GM12878 (cell line): Measurements from ENCODE around the gene NOC4L. TPM values are rescaled to one million over a fixed set of nuclear protein-coding genes. Genes with fewer than 3 reads are reported as not detected.

ENCODE experiments used
- ATAC-seq: fragments of 200-7000 bp; cut with Tn5 transposase; 3 replicates; pipeline ENCODE4 v1.9.1; 2020; ENCODE audit warnings: mild to moderate bottlenecking, moderate library complexity
- BruUV-seq: library from RNA; stranded (reverse); fragments of 400-500 nt; replicated peaks from 2 replicates; lab custom pipeline; 2021; lab: Mats Ljungman, UMichigan
- CTCF ChIA-PET: fragments of 300-600 bp; sonication (Branson Sonifier 250); formaldehyde crosslinking; extraction: SDS; loops from one replicate; lab custom pipeline; 2021; ENCODE audit warnings: inconsistent platforms; lab: Yijun Ruan, JAX
- POLR2A ChIA-PET: fragments of 350-600 bp; formaldehyde crosslinking; extraction: SDS; loops from one replicate; lab custom pipeline; 2021; ENCODE audit warnings: inconsistent platforms; lab: Charles Lee
- RAD21 ChIA-PET: fragments of 300-600 bp; sonication (Branson Sonifier 250); formaldehyde crosslinking; loops from one replicate; lab custom pipeline; 2023; ENCODE audit warnings: antibody characterized with exemption; ENCODE audit not compliant: unreplicated experiment; lab: Charles Lee
- SMC1A ChIA-PET: fragments of 300-600 bp; sonication (Branson Sonifier 250); formaldehyde crosslinking; loops from one replicate; lab custom pipeline; 2023; ENCODE audit not compliant: unreplicated experiment, uncharacterized antibody; lab: Charles Lee
- DNase-seq: peaks from one replicate; pipeline ENCODE4 v3.0.0-alpha.2; 2011; ENCODE audit warnings: low read depth, low spot score
- FAIRE-seq: peaks from 3 replicates; lab custom pipeline; 2011; peaks lifted over from hg19 to GRCh38; lab: Jason Lieb, UNC
- H2AFZ ChIP-seq: 2 replicates; pipeline ENCODE4 v1.6.0; 2011; ENCODE audit warnings: low read depth, low read length, control low read depth; ENCODE audit not compliant: control insufficient read depth
- H3K27ac ChIP-seq: 2 replicates; pipeline ENCODE4 v1.5.1; 2011; ENCODE audit warnings: control low read depth; ENCODE audit not compliant: control insufficient read depth, insufficient read depth
- H3K27me3 ChIP-seq, 2 experiments: replicated peaks in 1 of 2; 2 replicates each; pipeline versions ENCODE4 v1.6.0 to v1.6.1; 2011; ENCODE audit warnings: low read length in 1 of 2; ENCODE audit not compliant: control insufficient read depth in 2 of 2, insufficient read depth in 2 of 2
- H3K36me3 ChIP-seq, 2 experiments: 2 replicates each; pipeline ENCODE4 v1.5.1; 2011; ENCODE audit warnings: low read length in 1 of 2; ENCODE audit not compliant: control insufficient read depth in 2 of 2, insufficient read depth in 2 of 2
- H3K4me1 ChIP-seq: 2 replicates; pipeline ENCODE4 v1.6.1; 2011; ENCODE audit warnings: mild to moderate bottlenecking, low read length, moderate library complexity, mixed read lengths; ENCODE audit not compliant: control insufficient read depth, insufficient read depth
- H3K4me2 ChIP-seq: 2 replicates; pipeline ENCODE4 v1.6.0; 2011; ENCODE audit warnings: control low read depth; ENCODE audit not compliant: control insufficient read depth, insufficient read depth
- H3K4me3 ChIP-seq: fragments of 200-600 bp; sonication (generic); 2 replicates; pipeline ENCODE4 v1.5.1; 2016
- H3K79me2 ChIP-seq: 2 replicates; pipeline ENCODE4 v1.6.0; 2011; ENCODE audit warnings: low read length; ENCODE audit not compliant: control insufficient read depth, insufficient read depth
- H3K9ac ChIP-seq: 2 replicates; pipeline ENCODE4 v1.8.0; 2011; ENCODE audit warnings: low read length, control low read depth, mixed read lengths; ENCODE audit not compliant: control insufficient read depth, insufficient read depth
- H3K9me3 ChIP-seq: replicated peaks from 3 replicates; pipeline ENCODE4 v1.5.1; 2011; ENCODE audit warnings: mild to moderate bottlenecking, low read length; ENCODE audit not compliant: control insufficient read depth, insufficient read depth
- H4K20me1 ChIP-seq: 2 replicates; pipeline ENCODE4 v1.6.0; 2011; ENCODE audit not compliant: control insufficient read depth, insufficient read depth
- BACH1 ChIP-seq: fragments of 450-650 bp; IDR thresholded peaks from 2 replicates; pipeline ENCODE4 v1.6.1; 2017; ENCODE audit warnings: mild to moderate bottlenecking, borderline replicate concordance
- HCFC1 ChIP-seq: fragments of 150-350 bp; IDR thresholded peaks from 2 replicates; pipeline ENCODE4 v1.6.1; 2014; ENCODE audit warnings: low read length
- NFYA ChIP-seq: IDR thresholded peaks from 2 replicates; pipeline ENCODE4 v1.6.1; 2011; ENCODE audit warnings: low read depth, mild to moderate bottlenecking, low read length, improper control_type of control experiment, borderline replicate concordance
- POLR2AphosphoS5 ChIP-seq: IDR thresholded peaks from 2 replicates; pipeline ENCODE4 v1.6.1; 2011; ENCODE audit warnings: mild to moderate bottlenecking, low read length, inconsistent platforms
- RAD21 ChIP-seq: IDR thresholded peaks from 2 replicates; pipeline ENCODE4 v1.6.1; 2011; ENCODE audit warnings: mild to moderate bottlenecking, low read depth, low read length, moderate library complexity; ENCODE audit not compliant: insufficient read depth
- WGBS: methylation state at CpG from one replicate; pipeline ENCODE4 v1.1.6; 2016; ENCODE audit warnings: low lambda C conversion rate; ENCODE audit not compliant: insufficient replicate concordance, insufficient coverage; ENCODE audit errors: missing lambda C conversion rate; 5-methylcytosine and 5-hydroxymethylcytosine counted together
- in situ Hi-C: fragments of 300-500 bp; cut with MboI; formaldehyde crosslinking; loops from 9 replicates; pipeline ENCODE4 v1.14.3; 2018; ENCODE audit warnings: mixed read lengths
- intact Hi-C: fragments of 100-400 bp; cut with micrococcal nuclease; formaldehyde crosslinking; loops from one replicate; pipeline ENCODE4 v1.14.2; 2022; ENCODE audit not compliant: unreplicated experiment
- polyA plus RNA-seq, 11 experiments: library from polyadenylated mRNA; depleted of rRNA in 4 of 11; unstranded in 6 of 11; stranded (reverse) in 5 of 11; fragments of >200 nt; fragmentation: Nextera tagmentation in 4 of 11; fragmentation: Illumina TruSeq in 1 of 11; extraction: Ambion mirVana in 4 of 11; extraction: Trizol in 1 of 11; gene quantifications; 1 replicate in 1 of 11; 2 replicates in 10 of 11; pipeline versions ENCODE4 v1.2.1 to v1.2.3, GENCODE V29; 2011 to 2016; ENCODE audit warnings: inconsistent platforms in 2 of 11, missing spikeins in 2 of 11, low read depth in 1 of 11
- total RNA-seq, 4 experiments: library from RNA; depleted of rRNA in 3 of 4; stranded (reverse); fragments of >200 nt in 3 of 4; fragmentation: Illumina TruSeq in 1 of 4; extraction: Trizol in 1 of 4; gene quantifications; 2 replicates each; pipeline versions ENCODE4 v1.2.1 to v1.2.3, GENCODE V29; 2013 to 2021
- TF ChIP-seq, protein P1 (sequence below): fragments of 450-650 bp; IDR thresholded peaks from 2 replicates; pipeline ENCODE4 v1.6.1; 2017; ENCODE audit warnings: mild to moderate bottlenecking, moderate library complexity

NOC4L gene
- total and polyA plus RNA-seq, 10 of the 15 experiments (the other 5 are each of a cell fraction or from before 2014, with no cell fraction given) = 0.72 to 68.2 (median 15.2) TPM

DNA sequence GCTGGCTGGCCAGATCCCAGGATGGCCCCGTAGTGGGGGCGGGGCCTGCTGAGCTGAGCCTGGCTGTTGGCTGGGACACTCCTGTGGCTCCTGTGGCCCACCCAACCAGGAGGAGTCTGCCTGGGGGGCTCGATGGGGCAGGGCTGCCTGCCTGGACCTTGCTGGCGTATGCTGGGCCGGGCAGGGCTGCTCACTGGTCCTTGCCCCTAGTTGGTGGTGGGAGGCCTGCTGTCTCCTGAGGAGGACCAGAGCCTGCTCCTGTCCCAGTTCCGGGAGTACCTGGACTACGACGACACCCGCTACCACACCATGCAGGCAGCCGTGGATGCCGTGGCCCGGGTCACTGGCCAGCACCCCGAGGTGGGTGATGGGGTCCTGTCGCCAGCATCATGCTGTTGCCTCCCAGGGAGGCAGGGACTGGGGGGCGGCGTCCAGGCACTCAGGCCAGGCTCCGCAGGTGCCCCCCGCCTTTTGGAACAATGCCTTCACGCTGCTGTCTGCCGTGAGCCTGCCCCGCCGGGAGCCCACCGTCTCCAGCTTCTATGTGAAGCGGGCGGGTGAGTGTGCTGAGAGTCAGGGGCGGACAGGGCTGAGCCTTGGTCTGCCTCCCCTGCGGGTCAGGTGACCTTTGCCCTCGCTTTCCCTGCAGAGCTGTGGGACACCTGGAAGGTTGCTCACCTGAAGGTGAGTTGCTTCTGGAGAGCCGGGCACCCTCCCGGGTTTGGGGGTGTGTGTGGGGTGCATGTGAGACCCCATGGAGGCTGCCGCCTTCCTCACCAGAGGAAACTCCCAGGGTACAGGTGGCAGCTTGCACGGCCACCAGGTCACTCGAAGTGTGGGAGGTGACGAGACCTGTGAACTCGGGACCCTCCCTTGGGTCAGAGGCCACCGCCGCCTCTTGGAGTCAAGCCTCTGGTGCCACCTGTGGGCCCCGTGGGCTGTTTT, 3.4 kb downstream of the NOC4L start:
- RAD21 ChIA-PET = no interaction called here
- Histone ChIP-seq H4K20me1 (peaks cover 3% of the 10 kb centered on the region; the same call in 1 of the 2 replicates), H3K27me3 (no peaks in the 10 kb centered on the region), H3K27ac (no peak overlapping the region), H3K9ac (no peak overlapping the region), H3K79me2 (peaks cover 31% of the 10 kb centered on the region), H3K9me3 (no peaks in the 10 kb centered on the region), H3K4me1 (peaks cover 8% of the 10 kb centered on the region), H2AFZ (no peak overlapping the region), H3K4me2 (no peak overlapping the region), H3K4me3 (no peak overlapping the region)
- in situ Hi-C loops = no loop called here
- no TSS peak for BruUV-seq
- CTCF ChIA-PET = no interaction called here
- SMC1A ChIA-PET = no interaction called here
- no peak for FAIRE-seq
- ATAC-seq = no peak
- WGBS = 90% methylated on average over 38 of the region's 38 CpGs
- POLR2A ChIA-PET = no interaction called here
- DNase-seq = no peak
- TF ChIP-seq, protein P1, sequence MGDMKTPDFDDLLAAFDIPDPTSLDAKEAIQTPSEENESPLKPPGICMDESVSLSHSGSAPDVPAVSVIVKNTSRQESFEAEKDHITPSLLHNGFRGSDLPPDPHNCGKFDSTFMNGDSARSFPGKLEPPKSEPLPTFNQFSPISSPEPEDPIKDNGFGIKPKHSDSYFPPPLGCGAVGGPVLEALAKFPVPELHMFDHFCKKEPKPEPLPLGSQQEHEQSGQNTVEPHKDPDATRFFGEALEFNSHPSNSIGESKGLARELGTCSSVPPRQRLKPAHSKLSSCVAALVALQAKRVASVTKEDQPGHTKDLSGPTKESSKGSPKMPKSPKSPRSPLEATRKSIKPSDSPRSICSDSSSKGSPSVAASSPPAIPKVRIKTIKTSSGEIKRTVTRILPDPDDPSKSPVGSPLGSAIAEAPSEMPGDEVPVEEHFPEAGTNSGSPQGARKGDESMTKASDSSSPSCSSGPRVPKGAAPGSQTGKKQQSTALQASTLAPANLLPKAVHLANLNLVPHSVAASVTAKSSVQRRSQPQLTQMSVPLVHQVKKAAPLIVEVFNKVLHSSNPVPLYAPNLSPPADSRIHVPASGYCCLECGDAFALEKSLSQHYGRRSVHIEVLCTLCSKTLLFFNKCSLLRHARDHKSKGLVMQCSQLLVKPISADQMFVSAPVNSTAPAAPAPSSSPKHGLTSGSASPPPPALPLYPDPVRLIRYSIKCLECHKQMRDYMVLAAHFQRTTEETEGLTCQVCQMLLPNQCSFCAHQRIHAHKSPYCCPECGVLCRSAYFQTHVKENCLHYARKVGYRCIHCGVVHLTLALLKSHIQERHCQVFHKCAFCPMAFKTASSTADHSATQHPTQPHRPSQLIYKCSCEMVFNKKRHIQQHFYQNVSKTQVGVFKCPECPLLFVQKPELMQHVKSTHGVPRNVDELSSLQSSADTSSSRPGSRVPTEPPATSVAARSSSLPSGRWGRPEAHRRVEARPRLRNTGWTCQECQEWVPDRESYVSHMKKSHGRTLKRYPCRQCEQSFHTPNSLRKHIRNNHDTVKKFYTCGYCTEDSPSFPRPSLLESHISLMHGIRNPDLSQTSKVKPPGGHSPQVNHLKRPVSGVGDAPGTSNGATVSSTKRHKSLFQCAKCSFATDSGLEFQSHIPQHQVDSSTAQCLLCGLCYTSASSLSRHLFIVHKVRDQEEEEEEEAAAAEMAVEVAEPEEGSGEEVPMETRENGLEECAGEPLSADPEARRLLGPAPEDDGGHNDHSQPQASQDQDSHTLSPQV = no peak
- TF ChIP-seq NFYA (no peak), HCFC1 (no peak), POLR2AphosphoS5 (0 out of 2 replicates have a peak, but pooled peaks have one; percentile 25), RAD21 (no peak), BACH1 (no peak)
- TF ChIP-seq, all 136 proteins: peak for 1
- peaks cover 0 to 8% of the 10 kb centered on the region in 2 experiments; a peak in 2 of 4 replicates for H3K36me3 ChIP-seq
- intact Hi-C loops = no loop called here
